ENCODE results near the gene SMCR8.

The SMCR8 gene

GRCh38 chr17:18309202-18309601, 5.9 kb upstream of the SMCR8 start:
- TF ChIP-seq FOXP2 (optimal IDR thresholded peaks at IDR 0.05; ENCODE audit: control extremely low read depth, extremely low read length, insufficient read depth) (no peak), POLR2AphosphoS5 (IDR thresholded peaks at IDR 0.05; ENCODE audit: borderline replicate concordance, low read depth, low read length) (no peak), EZH2 (IDR thresholded peaks at IDR 0.05) (no peak)
- no peak overlapping the region for H3K27ac ChIP-seq
- H3K36me3 ChIP-seq (ENCODE audit: insufficient read depth, low read length): peaks cover 63% of the 10 kb centered on the region

DNA sequence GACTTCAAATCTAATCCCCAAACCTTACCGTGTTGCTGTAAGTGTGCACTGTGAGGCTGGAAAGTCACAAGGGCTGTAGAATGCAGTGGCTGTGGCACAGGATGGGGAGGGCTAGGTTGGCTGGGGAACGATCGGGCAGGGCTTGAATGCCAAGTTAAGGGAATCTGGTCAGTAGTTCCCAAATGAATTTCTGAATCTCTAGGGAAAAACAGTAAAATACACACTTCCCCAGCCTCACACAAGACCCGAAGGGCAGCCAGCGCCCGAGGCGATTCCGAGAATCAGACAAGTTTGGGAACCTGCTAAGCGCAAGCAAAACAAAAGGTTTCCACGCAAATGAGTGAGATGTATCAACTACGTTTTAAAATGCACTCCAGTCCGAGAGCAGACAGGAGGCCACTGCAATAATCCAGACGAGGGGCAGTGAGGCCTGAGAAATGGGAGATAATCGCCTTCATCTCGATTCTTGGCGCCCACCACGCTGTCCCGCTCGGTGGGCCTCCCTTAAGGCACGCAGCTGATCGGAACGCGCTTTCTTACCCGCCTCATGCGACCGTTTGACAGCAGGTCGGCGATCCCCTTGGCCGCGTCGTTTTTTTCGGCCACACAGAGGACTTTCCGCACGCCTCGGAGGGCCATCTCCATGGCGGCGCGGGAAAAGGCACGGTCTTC, 898 bp upstream of the SMCR8 start:
- TF ChIP-seq EZH2 (IDR thresholded peaks at IDR 0.05) (no peak), POLR2AphosphoS5 (IDR thresholded peaks at IDR 0.05; ENCODE audit: borderline replicate concordance, low read depth, low read length) (no peak), FOXP2 (optimal IDR thresholded peaks at IDR 0.05; ENCODE audit: control extremely low read depth, extremely low read length, insufficient read depth) (no peak)
- DNase-seq (ENCODE audit: low read depth, low spot score): no peak
- peak overlapping the region; percentile 91 for H3K9ac ChIP-seq (ENCODE audit: insufficient read length)
- H3K27ac ChIP-seq: peak overlapping the region; percentile 19; the same call in 1 of the 2 replicates
- H3K4me3 ChIP-seq: peak overlapping the region; percentile 96
- peaks cover 30% of the 10 kb centered on the region for H3K36me3 ChIP-seq (ENCODE audit: insufficient read depth, low read length)
- H3K9me3 ChIP-seq (ENCODE audit: low read depth, low read length): no peaks in the 10 kb centered on the region

More at GRCh38 chr17:18309202-18309601, 5.9 kb upstream of the SMCR8 start:
- Histone ChIP-seq H3K9me3 (ENCODE audit: low read depth, low read length) (no peaks in the 10 kb centered on the region), H3K4me3 (no peak overlapping the region), H3K9ac (ENCODE audit: insufficient read length) (no peak overlapping the region)
- DNase-seq (ENCODE audit: low read depth, low spot score): no peak

DNA sequence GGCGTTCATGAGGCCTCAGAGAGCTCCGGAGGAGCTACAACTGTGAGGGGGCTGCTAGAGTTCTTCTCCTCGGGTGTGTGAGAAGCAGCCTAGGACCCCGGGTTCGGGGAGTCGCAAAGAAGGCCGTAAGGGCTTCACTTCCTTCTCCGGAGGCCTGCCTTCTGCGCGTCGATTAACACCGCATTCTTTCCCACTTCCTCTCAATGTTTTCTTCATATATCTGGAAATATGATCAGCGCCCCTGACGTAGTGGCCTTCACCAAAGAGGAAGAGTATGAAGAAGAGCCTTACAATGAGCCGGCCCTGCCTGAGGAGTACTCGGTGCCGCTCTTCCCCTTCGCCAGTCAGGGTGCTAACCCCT, 449 bp downstream of the SMCR8 start:
- Histone ChIP-seq H3K27ac (peak overlapping the region; percentile 78), H3K4me3 (peak overlapping the region; percentile 96), H3K9ac (ENCODE audit: insufficient read length) (peak overlapping the region; percentile 88), H3K9me3 (ENCODE audit: low read depth, low read length) (no peaks in the 10 kb centered on the region), H3K36me3 (ENCODE audit: insufficient read depth, low read length) (peaks cover 23% of the 10 kb centered on the region)
- DNase-seq (ENCODE audit: low read depth, low spot score): no peak
- TF ChIP-seq POLR2AphosphoS5 (IDR thresholded peaks at IDR 0.05; ENCODE audit: borderline replicate concordance, low read depth, low read length) (no peak), EZH2 (IDR thresholded peaks at IDR 0.05) (no peak), FOXP2 (optimal IDR thresholded peaks at IDR 0.05; ENCODE audit: control extremely low read depth, extremely low read length, insufficient read depth) (no peak)

DNA sequence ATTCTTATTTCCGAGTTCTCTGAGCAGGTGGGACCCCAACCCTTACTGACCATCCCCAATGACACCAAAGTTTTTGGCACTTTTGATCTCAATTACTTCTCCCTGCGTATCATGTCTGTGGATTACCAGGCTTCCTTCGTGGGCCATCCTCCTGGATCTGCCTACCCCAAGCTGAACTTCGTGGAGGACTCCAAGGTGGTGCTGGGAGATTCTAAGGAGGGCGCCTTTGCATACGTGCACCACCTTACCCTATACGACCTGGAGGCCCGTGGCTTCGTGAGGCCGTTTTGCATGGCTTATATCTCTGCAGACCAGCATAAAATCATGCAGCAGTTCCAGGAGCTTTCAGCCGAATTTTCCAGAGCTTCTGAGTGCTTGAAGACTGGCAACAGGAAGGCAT, 868 bp downstream of the SMCR8 start:
- Histone ChIP-seq H3K9me3 (ENCODE audit: low read depth, low read length) (no peaks in the 10 kb centered on the region), H3K4me3 (peak overlapping the region; percentile 96), H3K36me3 (ENCODE audit: insufficient read depth, low read length) (peaks cover 20% of the 10 kb centered on the region), H3K9ac (ENCODE audit: insufficient read length) (peak overlapping the region; percentile 88), H3K27ac (no peak overlapping the region)
- no peak for TF ChIP-seq POLR2AphosphoS5 (IDR thresholded peaks at IDR 0.05; ENCODE audit: borderline replicate concordance, low read depth, low read length)
- no peak for TF ChIP-seq FOXP2 (optimal IDR thresholded peaks at IDR 0.05; ENCODE audit: control extremely low read depth, extremely low read length, insufficient read depth)
- no peak for TF ChIP-seq EZH2 (IDR thresholded peaks at IDR 0.05)
- no peak for DNase-seq (ENCODE audit: low read depth, low spot score)

DNA sequence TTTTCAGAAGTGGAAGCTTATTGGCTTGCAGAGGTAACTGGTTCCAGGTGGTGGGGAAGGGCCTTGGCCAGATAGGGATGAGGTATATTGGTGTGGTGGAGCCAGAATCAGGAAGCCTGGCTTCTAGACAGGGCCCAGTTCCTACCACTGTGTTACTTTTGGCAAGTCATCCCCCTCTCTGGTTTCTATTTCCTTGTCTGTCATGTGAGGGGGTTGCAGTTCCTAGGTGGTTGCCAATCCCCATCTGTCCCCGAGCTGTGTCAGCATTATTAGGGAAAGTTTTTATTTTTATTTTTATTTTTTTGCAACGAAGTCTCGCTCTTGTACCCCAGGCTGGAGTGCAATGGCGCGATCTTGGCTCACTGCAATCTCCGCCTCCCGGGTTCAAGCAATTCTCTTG, 3.0 kb downstream of the SMCR8 start:
- H3K27ac ChIP-seq: no peak overlapping the region
- no peak overlapping the region for H3K9ac ChIP-seq (ENCODE audit: insufficient read length)
- H3K4me3 ChIP-seq: peak overlapping the region; percentile 15; the same call in 1 of the 2 replicates
- no peak for DNase-seq (ENCODE audit: low read depth, low spot score)
- no peaks in the 10 kb centered on the region for H3K9me3 ChIP-seq (ENCODE audit: low read depth, low read length)
- TF ChIP-seq POLR2AphosphoS5 (IDR thresholded peaks at IDR 0.05; ENCODE audit: borderline replicate concordance, low read depth, low read length) (no peak), EZH2 (IDR thresholded peaks at IDR 0.05) (no peak), FOXP2 (optimal IDR thresholded peaks at IDR 0.05; ENCODE audit: control extremely low read depth, extremely low read length, insufficient read depth) (no peak)
- peaks cover 3% of the 10 kb centered on the region for H3K36me3 ChIP-seq (ENCODE audit: insufficient read depth, low read length)

DNA sequence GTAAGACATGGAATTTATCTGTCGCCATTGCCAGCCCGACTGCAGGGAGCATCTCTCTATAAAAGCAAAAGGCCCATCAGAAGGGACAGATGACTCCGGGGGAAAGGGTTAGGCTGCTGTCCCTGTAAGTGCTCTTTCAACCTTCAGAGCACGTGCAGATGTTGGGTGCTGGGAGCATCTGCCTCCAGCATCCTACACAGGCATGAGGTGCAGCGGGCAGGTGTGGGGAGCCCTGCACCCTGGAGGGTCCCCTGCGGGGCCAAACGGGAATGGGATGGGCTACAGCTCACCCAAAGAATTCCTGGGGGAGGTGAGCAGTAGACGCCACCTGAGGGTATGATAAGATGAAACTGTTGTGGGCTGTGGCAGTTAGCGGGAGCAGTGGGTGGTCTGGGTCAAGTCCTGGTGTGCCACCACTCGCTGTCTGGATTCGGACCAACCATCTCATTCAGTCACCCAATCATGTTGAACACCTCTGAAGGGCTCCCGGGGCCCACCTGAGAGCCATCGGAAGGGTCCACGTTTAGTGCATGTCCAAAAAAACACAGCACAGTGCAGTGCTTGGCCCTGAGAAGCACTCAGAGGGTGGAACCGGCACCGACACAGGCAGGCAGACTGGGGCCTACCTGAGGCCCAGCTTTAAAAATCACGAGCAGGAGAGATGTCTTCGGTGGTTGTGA, 3.8 kb downstream of the SMCR8 start:
- no peaks in the 10 kb centered on the region; the same call in 1 of the 2 replicates for H3K36me3 ChIP-seq (ENCODE audit: insufficient read depth, low read length)
- no peak for DNase-seq (ENCODE audit: low read depth, low spot score)
- H3K4me3 ChIP-seq: no peak overlapping the region
- H3K27ac ChIP-seq: no peak overlapping the region
- TF ChIP-seq POLR2AphosphoS5 (IDR thresholded peaks at IDR 0.05; ENCODE audit: borderline replicate concordance, low read depth, low read length) (no peak), FOXP2 (optimal IDR thresholded peaks at IDR 0.05; ENCODE audit: control extremely low read depth, extremely low read length, insufficient read depth) (no peak)
- no peaks in the 10 kb centered on the region for H3K9me3 ChIP-seq (ENCODE audit: low read depth, low read length)
- no peak overlapping the region for H3K9ac ChIP-seq (ENCODE audit: insufficient read length)

GRCh38 chr17:18319604-18320256, 4.6 kb downstream of the SMCR8 start:
- Histone ChIP-seq H3K4me3 (no peak overlapping the region), H3K9me3 (ENCODE audit: low read depth, low read length) (no peaks in the 10 kb centered on the region), H3K36me3 (ENCODE audit: insufficient read depth, low read length) (no peaks in the 10 kb centered on the region; the same call in 1 of the 2 replicates), H3K27ac (no peak overlapping the region), H3K9ac (ENCODE audit: insufficient read length) (no peak overlapping the region)
- TF ChIP-seq FOXP2 (optimal IDR thresholded peaks at IDR 0.05; ENCODE audit: control extremely low read depth, extremely low read length, insufficient read depth) (no peak), POLR2AphosphoS5 (IDR thresholded peaks at IDR 0.05; ENCODE audit: borderline replicate concordance, low read depth, low read length) (no peak), EZH2 (IDR thresholded peaks at IDR 0.05) (no peak)
- no peak for DNase-seq (ENCODE audit: low read depth, low spot score)

DNA sequence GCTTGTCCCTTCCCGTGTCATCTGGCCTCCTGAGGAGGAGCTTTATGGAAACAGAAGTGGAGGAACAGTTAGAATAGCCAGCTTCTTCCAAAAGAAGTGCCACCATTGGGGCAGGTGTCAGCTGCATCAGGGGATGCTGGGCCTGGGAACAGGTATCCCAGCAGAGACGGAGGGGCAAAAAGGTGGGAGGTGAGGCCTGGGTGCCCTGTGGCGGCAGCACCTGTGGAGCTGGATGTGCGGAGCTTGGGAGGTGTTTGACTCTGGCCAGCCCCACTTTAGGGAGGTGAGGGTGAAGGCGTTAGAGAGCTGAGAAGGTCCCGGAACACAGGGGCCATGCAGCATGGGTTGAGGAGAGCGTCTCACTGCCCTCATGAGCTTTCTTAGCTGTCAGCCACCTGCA, 5.2 kb downstream of the SMCR8 start:
- peaks cover 4% of the 10 kb centered on the region; the same call in 1 of the 2 replicates for H3K36me3 ChIP-seq (ENCODE audit: insufficient read depth, low read length)
- no peak overlapping the region for H3K9ac ChIP-seq (ENCODE audit: insufficient read length)
- no peak overlapping the region for H3K27ac ChIP-seq

More for the DNA sequence above, 5.2 kb downstream of the SMCR8 start:
- H3K4me3 ChIP-seq: no peak overlapping the region
- H3K9me3 ChIP-seq (ENCODE audit: low read depth, low read length): no peaks in the 10 kb centered on the region
- no peak for DNase-seq (ENCODE audit: low read depth, low spot score)
- TF ChIP-seq EZH2 (IDR thresholded peaks at IDR 0.05) (no peak), POLR2AphosphoS5 (IDR thresholded peaks at IDR 0.05; ENCODE audit: borderline replicate concordance, low read depth, low read length) (no peak), FOXP2 (optimal IDR thresholded peaks at IDR 0.05; ENCODE audit: control extremely low read depth, extremely low read length, insufficient read depth) (no peak)

All from SK-N-MC (cell line).